B cell (primary cell): ENCODE data around the gene CALHM5. TPM values are rescaled to one million over a fixed set of nuclear protein-coding genes. Genes with fewer than 3 reads are reported as not detected.

Source experiments
- ATAC-seq: fragments of 200-7000 bp; cut with Tn5 transposase; one replicate; pipeline ENCODE4 v1.10.0; 2021; ENCODE audit warnings: low read depth, mild to moderate bottlenecking, moderate number of reproducible peaks, moderate library complexity
- CTCF ChIA-PET: fragments of 350-600 bp; sonication (Branson Sonifier 250); formaldehyde crosslinking; loops from one replicate; lab custom pipeline; 2021; ENCODE audit warnings: antibody characterized with exemption, inconsistent platforms; lab: Charles Lee
- POLR2A ChIA-PET: fragments of 350-600 bp; sonication (Branson Sonifier 250); formaldehyde crosslinking; loops from one replicate; lab custom pipeline; 2021; ENCODE audit warnings: antibody characterized with exemption; lab: Charles Lee
- DNase-seq: peaks from one replicate; pipeline ENCODE4 v3.0.0; 2013
- H2AFZ ChIP-seq: 2 replicates; pipeline ENCODE4 v1.6.1; 2012; ENCODE audit warnings: mild to moderate bottlenecking, low read depth, low read length; ENCODE audit not compliant: insufficient read depth, poor library complexity, severe bottlenecking
- H3K27ac ChIP-seq, 2 donors: 1 replicate in 1 of 2; 2 replicates in 1 of 2; pipeline ENCODE4 v1.5.1; 2012 to 2013; ENCODE audit warnings: low read length in 2 of 2, mild to moderate bottlenecking in 2 of 2, moderate library complexity in 1 of 2
- H3K27me3 ChIP-seq, 4 experiments: fragments of 200-600 bp in 1 of 4; sonication (generic) in 1 of 4; replicated peaks in 1 of 4; 1 replicate in 2 of 4; 2 replicates in 2 of 4; pipeline versions ENCODE4 v1.6.1 to v1.7.0; 2013 to 2016; ENCODE audit warnings: low read length in 3 of 4, mild to moderate bottlenecking in 2 of 4, mixed read lengths in 1 of 4, moderate library complexity in 1 of 4; ENCODE audit not compliant: insufficient read depth in 4 of 4, control insufficient read depth in 3 of 4; ENCODE audit errors: control extremely low read depth in 1 of 4
- H3K36me3 ChIP-seq, 2 experiments: replicated peaks in 1 of 2; 1 replicate in 1 of 2; 2 replicates in 1 of 2; pipeline versions ENCODE4 v1.6.1 to v1.7.1; 2013; ENCODE audit warnings: low read length in 1 of 2; ENCODE audit not compliant: insufficient read depth in 2 of 2, control insufficient read depth in 1 of 2; ENCODE audit errors: control extremely low read depth in 1 of 2, extremely low read depth in 1 of 2
- H3K4me1 ChIP-seq, 2 donors: fragments of 200-600 bp in 1 of 2; sonication (generic) in 1 of 2; 1 replicate in 1 of 2; 2 replicates in 1 of 2; pipeline versions ENCODE4 v1.5.1 to v1.6.1; 2013 to 2017; ENCODE audit warnings: low read length in 2 of 2; ENCODE audit not compliant: control insufficient read depth in 2 of 2, insufficient read depth in 2 of 2
- H3K4me2 ChIP-seq: replicated peaks from 2 replicates; pipeline ENCODE3; 2012; ENCODE audit warnings: mild to moderate bottlenecking, low read depth, low read length; ENCODE audit not compliant: poor library complexity, severe bottlenecking
- H3K4me3 ChIP-seq, 5 experiments: fragments of 200-600 bp in 1 of 5; sonication (generic) in 1 of 5; 1 replicate in 3 of 5; 2 replicates in 2 of 5; pipeline versions ENCODE4 v1.5.1 to v1.7.0; 2011 to 2016; ENCODE audit warnings: low read length in 4 of 5, mild to moderate bottlenecking in 4 of 5, low read depth in 2 of 5, control low read depth in 1 of 5, moderate library complexity in 1 of 5; ENCODE audit not compliant: insufficient read depth in 1 of 5; ENCODE audit errors: control extremely low read depth in 1 of 5, extremely low read depth in 1 of 5
- H3K79me2 ChIP-seq: fragments of 200-600 bp; sonication (generic); one replicate; pipeline ENCODE4 v1.6.0; 2016; ENCODE audit warnings: low read length; ENCODE audit not compliant: control insufficient read depth, insufficient read depth
- H3K9ac ChIP-seq: fragments of 200-600 bp; sonication (generic); 2 replicates; pipeline ENCODE4 v1.6.1; 2017; ENCODE audit warnings: mild to moderate bottlenecking, low read length, moderate library complexity
- H3K9me3 ChIP-seq, 3 donors: one replicate each; pipeline versions ENCODE4 v1.6.1 to v1.7.1; 2013; ENCODE audit warnings: low read length in 2 of 3; ENCODE audit not compliant: control insufficient read depth in 2 of 3, insufficient read depth in 1 of 3; ENCODE audit errors: control extremely low read depth in 1 of 3
- H4K20me1 ChIP-seq: 2 replicates; pipeline ENCODE4 v1.6.0; 2012; ENCODE audit warnings: mild to moderate bottlenecking, low read length; ENCODE audit not compliant: insufficient read depth, control insufficient read depth, poor library complexity, severe bottlenecking
- H3K27ac Mint-ChIP-seq: one replicate; pipeline ENCODE4 v1.8.0; 2021; ENCODE audit warnings: mixed read lengths
- H3K27me3 Mint-ChIP-seq: one replicate; pipeline ENCODE4 v1.8.0; 2021; ENCODE audit warnings: mixed read lengths
- H3K4me1 Mint-ChIP-seq: one replicate; pipeline ENCODE4 v1.8.0; 2021; ENCODE audit warnings: mixed read lengths
- H3K4me3 Mint-ChIP-seq: one replicate; pipeline ENCODE4 v1.8.0; 2021; ENCODE audit warnings: mixed read lengths
- H3K9me3 Mint-ChIP-seq: one replicate; pipeline ENCODE4 v1.8.0; 2022; ENCODE audit warnings: mixed read lengths; ENCODE audit not compliant: insufficient read depth
- EZH2 ChIP-seq: IDR thresholded peaks from 2 replicates; pipeline ENCODE4 v1.6.1; 2012; ENCODE audit warnings: borderline replicate concordance, low read depth, mild to moderate bottlenecking, moderate library complexity, low read length; ENCODE audit not compliant: insufficient read depth, poor library complexity, severe bottlenecking
- WGBS: methylation state at CpG from one replicate; pipeline ENCODE4 v1.1.5; 2013; ENCODE audit warnings: missing lambda C conversion rate; ENCODE audit not compliant: insufficient coverage; 5-methylcytosine and 5-hydroxymethylcytosine counted together
- intact Hi-C: fragments of 100-400 bp; cut with micrococcal nuclease; formaldehyde crosslinking; loops from one replicate; pipeline ENCODE4 v1.10.0; 2022
- polyA plus RNA-seq: library from polyadenylated mRNA; depleted of rRNA; stranded (reverse); fragments of >200 nt; gene quantifications from 2 replicates; pipeline ENCODE4 v1.2.3, GENCODE V29; 2012
- total RNA-seq, 2 donors: library from RNA; stranded (reverse); fragments of 120-200 nt in 1 of 2; gene quantifications; 1 replicate in 1 of 2; 2 replicates in 1 of 2; pipeline versions ENCODE4 v1.2.3 to v1.2.4, GENCODE V29; 2013 to 2022
- TF ChIP-seq, protein P1 (sequence below): fragments of 200-600 bp; IDR thresholded peaks from one replicate; pipeline ENCODE4 v1.8.0; 2022; ENCODE audit warnings: antibody characterized with exemption, mild to moderate bottlenecking

Gene CALHM5
- total and polyA plus RNA-seq, 2 donors (not counting 1 experiment from before 2014, with no cell fraction given) = not detected

DNA sequence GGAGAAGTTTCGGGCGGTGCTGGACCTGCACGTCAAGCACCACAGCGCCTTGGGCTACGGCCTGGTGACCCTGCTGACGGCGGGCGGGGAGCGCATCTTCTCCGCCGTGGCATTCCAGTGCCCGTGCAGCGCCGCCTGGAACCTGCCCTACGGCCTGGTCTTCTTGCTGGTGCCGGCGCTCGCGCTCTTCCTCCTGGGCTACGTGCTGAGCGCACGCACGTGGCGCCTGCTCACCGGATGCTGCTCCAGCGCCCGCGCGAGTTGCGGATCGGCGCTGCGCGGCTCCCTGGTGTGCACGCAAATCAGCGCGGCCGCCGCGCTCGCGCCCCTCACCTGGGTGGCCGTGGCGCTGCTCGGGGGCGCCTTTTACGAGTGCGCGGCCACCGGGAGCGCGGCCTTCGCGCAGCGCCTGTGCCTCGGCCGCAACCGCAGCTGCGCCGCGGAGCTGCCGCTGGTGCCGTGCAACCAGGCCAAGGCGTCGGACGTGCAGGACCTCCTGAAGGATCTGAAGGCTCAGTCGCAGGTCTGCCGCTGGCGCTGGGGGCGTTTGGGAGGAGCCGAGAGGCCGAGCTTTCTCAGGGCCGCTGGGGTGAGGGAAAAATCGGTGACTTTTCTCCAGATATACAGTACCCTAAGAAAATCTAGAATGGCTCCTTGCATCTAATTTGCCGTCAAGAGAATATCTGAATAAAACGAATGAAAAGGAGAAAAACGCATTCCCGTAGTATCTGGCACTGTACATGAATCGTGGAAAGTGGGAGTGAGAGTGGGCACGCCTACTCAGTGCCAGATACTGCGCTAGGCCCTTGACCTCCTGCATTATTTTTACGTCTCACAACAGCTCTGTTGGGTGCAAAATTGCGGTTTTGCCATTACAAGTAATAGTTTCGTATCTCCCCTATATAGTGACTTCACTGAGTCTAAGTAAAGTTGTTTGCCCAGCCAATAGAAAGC is 49.2 kb upstream of the CALHM5 start:
- CTCF ChIA-PET = interaction anchor here (0.7 to 3.1 kb wide), 4 partner anchors 16 to 175 kb away, joined by 3 to 9 read pairs (median 3); no protein-coding TSS in a partner anchor
- DNase-seq (peak; percentile 86), ATAC-seq (peak; percentile 76)
- Mint-ChIP-seq H3K4me3 (peak overlapping the region; percentile 93), H3K9me3 (no peaks in the 10 kb centered on the region), H3K4me1 (peaks cover 54% of the 10 kb centered on the region), H3K27me3 (no peaks in the 10 kb centered on the region), H3K27ac (peak overlapping the region; percentile 96)
- H3K27me3 ChIP-seq = no peaks in the 10 kb centered on the region
- no peaks in the 10 kb centered on the region for H3K9me3 ChIP-seq
- POLR2A ChIA-PET = interaction anchor here (1.5 kb wide), 1 partner anchor 52 kb away, joined by 5 read pairs; no protein-coding TSS in a partner anchor
- peak overlapping the region; percentile 76 for H3K9ac ChIP-seq
- intact Hi-C loops = loop anchor here (1.0 to 10.0 kb wide), 7 partner anchors 11 to 357 kb away; partner anchors contain the start of genes DSE, KPNA5, NT5DC1 and ZUP1
- no peaks in the 10 kb centered on the region for H4K20me1 ChIP-seq
- under 1% methylated on average over 72 of the region's 84 CpGs for WGBS
- peaks cover 49 to 50% of the 10 kb centered on the region in 2 donors for H3K4me1 ChIP-seq
- H2AFZ ChIP-seq = peak overlapping the region; percentile 93
- H3K79me2 ChIP-seq = peaks cover 11% of the 10 kb centered on the region
- no peak for TF ChIP-seq EZH2
- TF ChIP-seq, protein P1, sequence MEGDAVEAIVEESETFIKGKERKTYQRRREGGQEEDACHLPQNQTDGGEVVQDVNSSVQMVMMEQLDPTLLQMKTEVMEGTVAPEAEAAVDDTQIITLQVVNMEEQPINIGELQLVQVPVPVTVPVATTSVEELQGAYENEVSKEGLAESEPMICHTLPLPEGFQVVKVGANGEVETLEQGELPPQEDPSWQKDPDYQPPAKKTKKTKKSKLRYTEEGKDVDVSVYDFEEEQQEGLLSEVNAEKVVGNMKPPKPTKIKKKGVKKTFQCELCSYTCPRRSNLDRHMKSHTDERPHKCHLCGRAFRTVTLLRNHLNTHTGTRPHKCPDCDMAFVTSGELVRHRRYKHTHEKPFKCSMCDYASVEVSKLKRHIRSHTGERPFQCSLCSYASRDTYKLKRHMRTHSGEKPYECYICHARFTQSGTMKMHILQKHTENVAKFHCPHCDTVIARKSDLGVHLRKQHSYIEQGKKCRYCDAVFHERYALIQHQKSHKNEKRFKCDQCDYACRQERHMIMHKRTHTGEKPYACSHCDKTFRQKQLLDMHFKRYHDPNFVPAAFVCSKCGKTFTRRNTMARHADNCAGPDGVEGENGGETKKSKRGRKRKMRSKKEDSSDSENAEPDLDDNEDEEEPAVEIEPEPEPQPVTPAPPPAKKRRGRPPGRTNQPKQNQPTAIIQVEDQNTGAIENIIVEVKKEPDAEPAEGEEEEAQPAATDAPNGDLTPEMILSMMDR = no peak
- peak overlapping the region; percentile 94 for H3K4me2 ChIP-seq
- no peaks in the 10 kb centered on the region for H3K36me3 ChIP-seq
- H3K4me3 ChIP-seq = peak overlapping the region; percentile 30 to 91 (median 71)
- H3K27ac ChIP-seq = peak overlapping the region; percentile 86 to 91
